H9 (cell line): ENCODE data around the gene PWWP2B. TPM values are rescaled to one million over a fixed set of nuclear protein-coding genes. Genes with fewer than 3 reads are reported as not detected.

Source experiments
- DNase-seq: peaks from one replicate; pipeline ENCODE4 v3.0.0-alpha.2; 2017
- H2AFZ ChIP-seq: one replicate; pipeline ENCODE4 v1.6.1; 2013; ENCODE audit warnings: mild to moderate bottlenecking, low read length, control low read depth, moderate library complexity
- H2AK5ac ChIP-seq: 2 replicates; pipeline ENCODE4 v1.6.1; 2013; ENCODE audit warnings: low read length, control low read depth, mixed read lengths; ENCODE audit not compliant: insufficient read length
- H2BK120ac ChIP-seq: one replicate; pipeline ENCODE4 v1.6.1; 2013; ENCODE audit warnings: low read depth, mild to moderate bottlenecking, low read length, control low read depth, inconsistent platforms; ENCODE audit not compliant: poor library complexity, severe bottlenecking
- H2BK12ac ChIP-seq: 2 replicates; pipeline ENCODE4 v1.6.1; 2013; ENCODE audit warnings: low read length, control low read depth, mixed read lengths, low read depth; ENCODE audit not compliant: insufficient read length
- H2BK15ac ChIP-seq: 2 replicates; pipeline ENCODE4 v1.6.1; 2013; ENCODE audit warnings: low read depth, low read length, control low read depth
- H2BK20ac ChIP-seq: one replicate; pipeline ENCODE4 v1.6.1; 2013; ENCODE audit warnings: low read depth, mild to moderate bottlenecking, low read length, control low read depth, inconsistent platforms; ENCODE audit not compliant: poor library complexity, severe bottlenecking
- H2BK5ac ChIP-seq: 2 replicates; pipeline ENCODE4 v1.6.1; 2013; ENCODE audit warnings: low read length, control low read depth, mixed read lengths; ENCODE audit not compliant: insufficient read length
- H3K14ac ChIP-seq: 2 replicates; pipeline ENCODE4 v1.6.1; 2013; ENCODE audit warnings: low read length, control low read depth; ENCODE audit not compliant: insufficient read depth
- H3K18ac ChIP-seq: 2 replicates; pipeline ENCODE4 v1.6.1; 2013; ENCODE audit warnings: low read depth, mild to moderate bottlenecking, mixed read lengths, low read length, control low read depth; ENCODE audit not compliant: insufficient read length
- H3K23ac ChIP-seq: 2 replicates; pipeline ENCODE4 v1.6.1; 2013; ENCODE audit warnings: low read length, control low read depth, mixed read lengths, low read depth; ENCODE audit not compliant: insufficient read length
- H3K23me2 ChIP-seq: 2 replicates; pipeline ENCODE4 v1.6.1; 2013; ENCODE audit warnings: low read depth, mild to moderate bottlenecking, mixed read lengths, low read length, control low read depth; ENCODE audit not compliant: insufficient read length, poor library complexity, severe bottlenecking
- H3K27ac ChIP-seq: 2 replicates; pipeline ENCODE4 v1.5.1; 2013; ENCODE audit warnings: low read length, control low read depth, mixed read lengths, low read depth; ENCODE audit not compliant: insufficient read length
- H3K27me3 ChIP-seq: 2 replicates; pipeline ENCODE4 v1.6.1; 2013; ENCODE audit warnings: low read length, control low read depth, inconsistent platforms; ENCODE audit not compliant: insufficient read depth
- H3K4ac ChIP-seq: 2 replicates; pipeline ENCODE4 v1.6.1; 2013; ENCODE audit warnings: low read depth, mild to moderate bottlenecking, control low read depth, inconsistent platforms, low read length, moderate library complexity
- H3K4me1 ChIP-seq: 2 replicates; pipeline ENCODE4 v1.6.1; 2013; ENCODE audit warnings: low read length, control low read depth, inconsistent platforms; ENCODE audit not compliant: insufficient read depth
- H3K4me2 ChIP-seq: 2 replicates; pipeline ENCODE4 v1.6.1; 2013; ENCODE audit warnings: low read length, control low read depth, mixed read lengths; ENCODE audit not compliant: insufficient read length, insufficient read depth
- H3K56ac ChIP-seq: 2 replicates; pipeline ENCODE4 v1.6.1; 2013; ENCODE audit warnings: low read depth, mild to moderate bottlenecking, mixed read lengths, low read length, control low read depth; ENCODE audit not compliant: insufficient read length
- H3K79me1 ChIP-seq: 2 replicates; pipeline ENCODE4 v1.6.1; 2013; ENCODE audit warnings: low read depth, mild to moderate bottlenecking, moderate library complexity, low read length, control low read depth, inconsistent platforms; ENCODE audit not compliant: insufficient read depth, poor library complexity, severe bottlenecking
- H3K79me2 ChIP-seq: 2 replicates; pipeline ENCODE4 v1.6.1; 2013; ENCODE audit warnings: low read length, control low read depth, inconsistent platforms; ENCODE audit not compliant: insufficient read depth
- H3K9ac ChIP-seq: 2 replicates; pipeline ENCODE4 v1.6.1; 2013; ENCODE audit warnings: low read length, control low read depth, mixed read lengths; ENCODE audit not compliant: insufficient read length; ENCODE audit errors: extremely low read depth
- H3K9me3 ChIP-seq: one replicate; pipeline ENCODE4 v1.6.1; 2013; ENCODE audit warnings: low read depth, low read length, inconsistent platforms; ENCODE audit not compliant: control insufficient read depth
- H3T11ph ChIP-seq: one replicate; pipeline ENCODE4 v1.6.1; 2013; ENCODE audit warnings: mild to moderate bottlenecking, low read length, control low read depth, inconsistent platforms
- H4K20me1 ChIP-seq: one replicate; pipeline ENCODE4 v1.6.1; 2013; ENCODE audit not compliant: control insufficient read depth, insufficient read length, insufficient read depth
- H4K5ac ChIP-seq: 2 replicates; pipeline ENCODE4 v1.6.1; 2013; ENCODE audit warnings: low read depth, mild to moderate bottlenecking, mixed read lengths, low read length, control low read depth; ENCODE audit not compliant: insufficient read length
- H4K8ac ChIP-seq: replicated peaks from 2 replicates; pipeline ENCODE4 v1.6.1; 2013; ENCODE audit warnings: low read length, control low read depth, mixed read lengths, low read depth; ENCODE audit not compliant: insufficient read length
- H4K91ac ChIP-seq: 2 replicates; pipeline ENCODE4 v1.6.1; 2013; ENCODE audit warnings: low read depth, mild to moderate bottlenecking, moderate library complexity, mixed read lengths, low read length, control low read depth; ENCODE audit not compliant: insufficient read length
- H3K27ac Mint-ChIP-seq, 3 experiments: 2 replicates in 2 of 3; 3 replicates in 1 of 3; pipeline ENCODE4 v1.8.0; 2020 to 2021; ENCODE audit warnings: mixed read lengths in 3 of 3, mild to moderate bottlenecking in 1 of 3, moderate library complexity in 1 of 3
- H3K27me3 Mint-ChIP-seq: 2 replicates; pipeline ENCODE4 v1.8.0; 2021; ENCODE audit warnings: low read depth, mild to moderate bottlenecking, moderate library complexity, mixed read lengths
- H3K36me3 Mint-ChIP-seq, 3 experiments: 2 replicates in 2 of 3; 3 replicates in 1 of 3; pipeline ENCODE4 v1.8.0; 2020 to 2021; ENCODE audit warnings: low read depth in 3 of 3, mixed read lengths in 3 of 3; ENCODE audit not compliant: insufficient read depth in 1 of 3
- H3K4me1 Mint-ChIP-seq, 2 experiments: 2 replicates each; pipeline ENCODE4 v1.8.0; 2020; ENCODE audit warnings: mixed read lengths in 2 of 2
- H3K4me3 Mint-ChIP-seq, 2 experiments: 2 replicates in 1 of 2; 3 replicates in 1 of 2; pipeline ENCODE4 v1.8.0; 2020 to 2021; ENCODE audit warnings: mild to moderate bottlenecking in 2 of 2, mixed read lengths in 2 of 2, moderate library complexity in 1 of 2
- H3K9me3 Mint-ChIP-seq, 2 experiments: 2 replicates in 1 of 2; 3 replicates in 1 of 2; pipeline ENCODE4 v1.8.0; 2020; ENCODE audit warnings: mild to moderate bottlenecking in 2 of 2, mixed read lengths in 2 of 2, moderate library complexity in 1 of 2
- CTCF ChIP-seq: fragments of 200-600 bp; sonication (generic); conservative IDR thresholded peaks from 3 replicates; pipeline ENCODE4 v1.8.0; 2021; ENCODE audit warnings: antibody characterized with exemption, mild to moderate bottlenecking
- WGBS: extraction: QIAGEN DNeasy Blood & Tissue Kit; methylation state at CpG from one replicate; pipeline ENCODE4 v1.1.7; 2013; ENCODE audit warnings: missing lambda C conversion rate, low lambda C conversion rate, mixed read lengths; ENCODE audit not compliant: insufficient read length; ENCODE audit errors: extremely low coverage; 5-methylcytosine and 5-hydroxymethylcytosine counted together
- total RNA-seq: library from RNA; stranded (reverse); gene quantifications from 2 replicates; pipeline ENCODE4 v1.2.1, GENCODE V29; 2021

Gene PWWP2B
- total RNA-seq, 1 experiment from 2014 or later = 10.0 TPM

GRCh38 chr10:132425029-132425756, 28.2 kb downstream of the PWWP2B start:
- DNase-seq = no peak
- Mint-ChIP-seq H3K4me1 (peaks cover 10 to 25% of the 10 kb centered on the region in 2 experiments), H3K36me3 (no peaks in the 10 kb centered on the region), H3K4me3 (no peak overlapping the region; a peak in 1 of 5 replicates), H3K27ac (no peak overlapping the region), H3K27me3 (no peaks in the 10 kb centered on the region; the same call in 1 of the 2 replicates), H3K9me3 (no peaks in the 10 kb centered on the region; a peak in 1 of 5 replicates)
- Histone ChIP-seq H3K27ac (no peak overlapping the region), H2BK20ac (no peak overlapping the region), H3K79me1 (no peaks in the 10 kb centered on the region), H2BK120ac (no peak overlapping the region), H2AFZ (no peak overlapping the region), H4K91ac (no peak overlapping the region), H2BK5ac (no peak overlapping the region), H3K14ac (no peak overlapping the region), H3K4me2 (no peak overlapping the region), H4K5ac (peak overlapping the region; percentile 72), H2BK15ac (no peak overlapping the region), H3K27me3 (no peaks in the 10 kb centered on the region), H3K18ac (peak overlapping the region; percentile 14), H2AK5ac (no peak overlapping the region), H3K23ac (no peak overlapping the region), H3T11ph (no peak overlapping the region), H3K9me3 (no peaks in the 10 kb centered on the region), H3K23me2 (no peaks in the 10 kb centered on the region), H3K79me2 (no peaks in the 10 kb centered on the region), H4K8ac (peak overlapping the region; percentile 7), H3K4me1 (no peaks in the 10 kb centered on the region; the same call in 1 of the 2 replicates), H4K20me1 (no peaks in the 10 kb centered on the region), H3K4ac (no peak overlapping the region), H2BK12ac (no peak overlapping the region), H3K9ac (no peak overlapping the region), H3K56ac (no peak overlapping the region)
- WGBS = no CpG with 5 or more reads among the region's 61 CpGs
- TF ChIP-seq CTCF = no peak
